Natural killer cell treated with Interleukin-12 subunit alpha and Interleukin-12 subunit beta and Interleukin-15 and Interleukin-18, amount 100 ng/mL, for 72 hours (primary cell): ENCODE measurements around the gene TPGS1. TPM values are rescaled to one million over a fixed set of nuclear protein-coding genes. Genes with fewer than 3 reads are reported as not detected.
A peak's percentile ranks its signal among the peaks of the same experiment; 100 is the strongest.

ENCODE experiments used
- ATAC-seq, 2 donors: fragments of 150-1000 bp; cut with Tn5 transposase in 1 of 2; sonication (Bioruptor Pico), chemical (Tn5 transposase) in 1 of 2; 2 replicates each; pipeline ENCODE4 v1.10.0; 2021
- DNase-seq: peaks from one replicate; pipeline ENCODE4 v3.0.0; 2022; ENCODE audit warnings: low spot score
- H3K27ac Mint-ChIP-seq, 2 donors: 1 replicate in 1 of 2; 2 replicates in 1 of 2; pipeline ENCODE4 v1.8.0; 2022; ENCODE audit warnings: mixed read lengths in 2 of 2, mild to moderate bottlenecking in 1 of 2, moderate library complexity in 1 of 2
- H3K27me3 Mint-ChIP-seq, 2 donors: 1 replicate in 1 of 2; 2 replicates in 1 of 2; pipeline ENCODE4 v1.8.0; 2022; ENCODE audit warnings: mixed read lengths in 2 of 2
- H3K36me3 Mint-ChIP-seq: one replicate; pipeline ENCODE4 v1.8.0; 2022; ENCODE audit warnings: mixed read lengths
- H3K4me1 Mint-ChIP-seq, 2 donors: 1 replicate in 1 of 2; 2 replicates in 1 of 2; pipeline ENCODE4 v1.8.0; 2022; ENCODE audit warnings: low read depth in 2 of 2, mixed read lengths in 2 of 2, mild to moderate bottlenecking in 1 of 2
- H3K4me3 Mint-ChIP-seq: one replicate; pipeline ENCODE4 v1.8.0; 2022; ENCODE audit warnings: mixed read lengths
- H3K9me3 Mint-ChIP-seq: 2 replicates; pipeline ENCODE4 v1.8.0; 2022; ENCODE audit warnings: mixed read lengths
- total RNA-seq, 2 donors: library from RNA; stranded (reverse); gene quantifications; one replicate each; pipeline ENCODE4 v1.2.3, GENCODE V29; 2022

The TPGS1 gene
- total RNA-seq, 2 donors from 2014 or later, result 16.3 to 17.7 TPM

GRCh38 chr19:511101-511851, 4.0 kb downstream of the TPGS1 start:
- DNase-seq (peak; percentile 81), ATAC-seq (peak; percentile 38 to 47)
- peak overlapping the region; percentile 86 for H3K4me3 Mint-ChIP-seq
- H3K27ac Mint-ChIP-seq, result peak overlapping the region; percentile 92 to 94
- H3K27me3 Mint-ChIP-seq, result no peaks in the 10 kb centered on the region
- no peaks in the 10 kb centered on the region for H3K36me3 Mint-ChIP-seq
- peaks cover 26 to 38% of the 10 kb centered on the region in 2 donors for H3K4me1 Mint-ChIP-seq
- H3K9me3 Mint-ChIP-seq, result no peaks in the 10 kb centered on the region

- ATAC-seq (no peak), DNase-seq (no peak)
- H3K4me1 Mint-ChIP-seq, result peaks cover 31 to 39% of the 10 kb centered on the region in 2 donors
- H3K9me3 Mint-ChIP-seq, result no peaks in the 10 kb centered on the region
- H3K36me3 Mint-ChIP-seq, result no peaks in the 10 kb centered on the region
- no peak overlapping the region for H3K4me3 Mint-ChIP-seq
- H3K27ac Mint-ChIP-seq, result no peak overlapping the region
- no peaks in the 10 kb centered on the region for H3K27me3 Mint-ChIP-seq
These were observed 5.5 kb downstream of the TPGS1 start for GRCh38 chr19:512547-513365.

GRCh38 chr19:513368-514165, 6.3 kb downstream of the TPGS1 start:
- Mint-ChIP-seq H3K36me3 (no peaks in the 10 kb centered on the region), H3K4me1 (peaks cover 22 to 32% of the 10 kb centered on the region in 2 donors), H3K27ac (peak overlapping the region in 1 of 2 donors; percentile 46), H3K9me3 (no peaks in the 10 kb centered on the region), H3K27me3 (no peaks in the 10 kb centered on the region), H3K4me3 (no peak overlapping the region)
- ATAC-seq (no peak), DNase-seq (no peak)

- Mint-ChIP-seq H3K9me3 (no peaks in the 10 kb centered on the region), H3K4me1 (peaks cover 18 to 27% of the 10 kb centered on the region in 2 donors), H3K27ac (peak overlapping the region in 1 of 2 donors; percentile 46), H3K36me3 (no peaks in the 10 kb centered on the region), H3K4me3 (no peak overlapping the region), H3K27me3 (no peaks in the 10 kb centered on the region)
- ATAC-seq (no peak), DNase-seq (no peak)
These were observed 6.9 kb downstream of the TPGS1 start for GRCh38 chr19:514166-514663.

- H3K27me3 Mint-ChIP-seq, result no peaks in the 10 kb centered on the region
- DNase-seq (no peak), ATAC-seq (peak in 1 of 2 donors; percentile 19)
- no peak overlapping the region for H3K4me3 Mint-ChIP-seq
- no peak overlapping the region for H3K27ac Mint-ChIP-seq
- no peaks in the 10 kb centered on the region for H3K9me3 Mint-ChIP-seq
- peaks cover 4 to 13% of the 10 kb centered on the region in 2 donors for H3K4me1 Mint-ChIP-seq
- H3K36me3 Mint-ChIP-seq, result no peaks in the 10 kb centered on the region
These were observed 10.7 kb downstream of the TPGS1 start for GRCh38 chr19:517721-518597.

GRCh38 chr19:518598-519231, 11.4 kb downstream of the TPGS1 start:
- Mint-ChIP-seq H3K4me1 (peaks cover 4 to 13% of the 10 kb centered on the region in 2 donors), H3K36me3 (no peaks in the 10 kb centered on the region), H3K4me3 (no peak overlapping the region), H3K9me3 (no peaks in the 10 kb centered on the region), H3K27me3 (no peaks in the 10 kb centered on the region), H3K27ac (no peak overlapping the region)
- peak; percentile 62 for DNase-seq
- ATAC-seq, result peak in 1 of 2 donors; percentile 64

GRCh38 chr19:519449-519865, 12.2 kb downstream of the TPGS1 start:
- peaks cover 4 to 7% of the 10 kb centered on the region in 2 donors for H3K4me1 Mint-ChIP-seq
- H3K4me3 Mint-ChIP-seq, result no peak overlapping the region
- ATAC-seq, result peak in 1 of 2 donors; percentile 33
- no peak overlapping the region for H3K27ac Mint-ChIP-seq
- no peaks in the 10 kb centered on the region for H3K27me3 Mint-ChIP-seq
- DNase-seq, result peak; percentile 60
- H3K36me3 Mint-ChIP-seq, result no peaks in the 10 kb centered on the region
- no peaks in the 10 kb centered on the region for H3K9me3 Mint-ChIP-seq

- Mint-ChIP-seq H3K4me3 (no peak overlapping the region), H3K27me3 (no peaks in the 10 kb centered on the region), H3K36me3 (no peaks in the 10 kb centered on the region), H3K9me3 (no peaks in the 10 kb centered on the region), H3K4me1 (no peaks in the 10 kb centered on the region), H3K27ac (no peak overlapping the region)
- no peak for DNase-seq
- no peak for ATAC-seq
These were observed 15.4 kb downstream of the TPGS1 start for GRCh38 chr19:522726-523125.

- Mint-ChIP-seq H3K36me3 (no peaks in the 10 kb centered on the region), H3K4me3 (no peak overlapping the region), H3K4me1 (no peaks in the 10 kb centered on the region), H3K27ac (no peak overlapping the region), H3K27me3 (no peaks in the 10 kb centered on the region), H3K9me3 (no peaks in the 10 kb centered on the region)
- DNase-seq (no peak), ATAC-seq (peak; percentile 36 to 43)
These were observed 16.9 kb downstream of the TPGS1 start for GRCh38 chr19:524062-524674.

GRCh38 chr19:525029-525428, 17.7 kb downstream of the TPGS1 start:
- H3K27me3 Mint-ChIP-seq, result no peaks in the 10 kb centered on the region
- no peaks in the 10 kb centered on the region for H3K9me3 Mint-ChIP-seq
- ATAC-seq (no peak), DNase-seq (no peak)
- peaks cover 0 to under 1% of the 10 kb centered on the region in 2 donors for H3K4me1 Mint-ChIP-seq
- no peaks in the 10 kb centered on the region for H3K36me3 Mint-ChIP-seq
- H3K27ac Mint-ChIP-seq, result no peak overlapping the region
- no peak overlapping the region for H3K4me3 Mint-ChIP-seq

GRCh38 chr19:525857-526419, 18.6 kb downstream of the TPGS1 start:
- DNase-seq, result no peak
- Mint-ChIP-seq H3K4me3 (no peak overlapping the region), H3K36me3 (no peaks in the 10 kb centered on the region), H3K4me1 (peaks cover 0 to 3% of the 10 kb centered on the region in 2 donors), H3K9me3 (no peaks in the 10 kb centered on the region), H3K27ac (no peak overlapping the region), H3K27me3 (no peaks in the 10 kb centered on the region)
- ATAC-seq, result no peak
